HEK293T (cell line): ENCODE data around the gene P2RX3.

Source experiments
- ARNT ChIP-seq: fragments of 450-650 bp; IDR thresholded peaks from 2 replicates; pipeline ENCODE4 v1.6.1; 2017; ENCODE audit warnings: mild to moderate bottlenecking
- BHLHE40 ChIP-seq: fragments of 450-650 bp; IDR thresholded peaks from 2 replicates; pipeline ENCODE4 v1.6.1; 2016; ENCODE audit warnings: mild to moderate bottlenecking, moderate library complexity, borderline replicate concordance
- CTBP1 ChIP-seq: fragments of 450-650 bp; IDR thresholded peaks from 2 replicates; pipeline ENCODE4 v1.6.1; 2016; ENCODE audit warnings: borderline replicate concordance
- ELF4 ChIP-seq: fragments of 450-650 bp; IDR thresholded peaks from 2 replicates; pipeline ENCODE4 v1.6.1; 2017; ENCODE audit warnings: antibody characterized with exemption
- FOXK2 ChIP-seq: fragments of 450-650 bp; IDR thresholded peaks from 2 replicates; pipeline ENCODE4 v1.6.1; 2016; ENCODE audit warnings: mild to moderate bottlenecking
- HDGF ChIP-seq: fragments of 450-650 bp; IDR thresholded peaks from 2 replicates; pipeline ENCODE4 v1.6.1; 2017; ENCODE audit warnings: antibody characterized with exemption, borderline replicate concordance
- NFRKB ChIP-seq: fragments of 450-650 bp; IDR thresholded peaks from 2 replicates; pipeline ENCODE4 v1.6.1; 2016; ENCODE audit warnings: mild to moderate bottlenecking, moderate library complexity
- PKNOX1 ChIP-seq: fragments of 450-650 bp; IDR thresholded peaks from 2 replicates; pipeline ENCODE4 v1.6.1; 2016
- SP1 ChIP-seq: fragments of 450-650 bp; IDR thresholded peaks from 2 replicates; pipeline ENCODE4 v1.6.1; 2017
- SUZ12 ChIP-seq: fragments of 450-650 bp; IDR thresholded peaks from 2 replicates; pipeline ENCODE4 v1.6.1; 2016; ENCODE audit warnings: mild to moderate bottlenecking
- TARDBP ChIP-seq: fragments of 450-650 bp; IDR thresholded peaks from 2 replicates; pipeline ENCODE4 v1.6.1; 2016
- ZNF384 ChIP-seq: fragments of 450-650 bp; IDR thresholded peaks from 2 replicates; pipeline ENCODE4 v1.6.1; 2016

GRCh38 chr11:57288771-57289579 lies 49.2 kb upstream of the P2RX3 start:
- TF ChIP-seq TARDBP = no peak
- no peak for TF ChIP-seq SUZ12
- TF ChIP-seq SP1 = no peak
- no peak for TF ChIP-seq ZNF384
- TF ChIP-seq BHLHE40 = no peak
- no peak for TF ChIP-seq NFRKB
- no peak for TF ChIP-seq CTBP1
- TF ChIP-seq HDGF = no peak
- TF ChIP-seq PKNOX1 = no peak
- TF ChIP-seq FOXK2 = no peak
- no peak for TF ChIP-seq ARNT
- no peak for TF ChIP-seq ELF4
